CD14-positive monocyte (primary cell): ENCODE data around the gene UCHL5. TPM values are rescaled to one million over a fixed set of nuclear protein-coding genes. Genes with fewer than 3 reads are reported as not detected.
A peak's percentile ranks its signal among the peaks of the same experiment; 100 is the strongest.

Experiments used
- DNase-seq, 3 donors: peaks; one replicate each; pipeline ENCODE4 v3.0.0-alpha.2; 2011 to 2022
- H2AFZ ChIP-seq: 2 replicates; pipeline ENCODE4 v1.6.0; 2012; ENCODE audit warnings: mild to moderate bottlenecking, low read depth, low read length, inconsistent platforms; ENCODE audit not compliant: insufficient read depth, poor library complexity, severe bottlenecking
- H3K27ac ChIP-seq, 2 donors: 1 replicate in 1 of 2; 2 replicates in 1 of 2; pipeline ENCODE4 v1.5.1; 2012 to 2013; ENCODE audit warnings: low read length in 2 of 2, control low read depth in 1 of 2, inconsistent platforms in 1 of 2, low read depth in 1 of 2, mild to moderate bottlenecking in 1 of 2
- H3K27me3 ChIP-seq, 2 donors: one replicate each; pipeline versions ENCODE4 v1.6.0 to v1.6.1; 2011 to 2013; ENCODE audit warnings: low read length in 2 of 2; ENCODE audit not compliant: control insufficient read depth in 2 of 2, insufficient read depth in 2 of 2
- H3K36me3 ChIP-seq, 2 donors: replicated peaks in 1 of 2; 1 replicate in 1 of 2; 2 replicates in 1 of 2; pipeline versions ENCODE4 v1.5.1 to v1.6.1; 2012 to 2013; ENCODE audit warnings: low read length in 2 of 2, control low read depth in 1 of 2, inconsistent platforms in 1 of 2, mild to moderate bottlenecking in 1 of 2; ENCODE audit not compliant: insufficient read depth in 2 of 2, control insufficient read depth in 1 of 2
- H3K4me1 ChIP-seq, 2 donors: 1 replicate in 1 of 2; 2 replicates in 1 of 2; pipeline versions ENCODE4 v1.5.1 to v1.6.1; 2012 to 2013; ENCODE audit warnings: low read length in 2 of 2, control low read depth in 1 of 2, inconsistent platforms in 1 of 2, mild to moderate bottlenecking in 1 of 2, moderate library complexity in 1 of 2; ENCODE audit not compliant: insufficient read depth in 2 of 2, control insufficient read depth in 1 of 2
- H3K4me2 ChIP-seq: replicated peaks from 2 replicates; pipeline ENCODE3; 2012; ENCODE audit warnings: low read length, moderate library complexity, mild to moderate bottlenecking; ENCODE audit not compliant: poor library complexity, severe bottlenecking; ENCODE audit errors: extremely low read depth
- H3K4me3 ChIP-seq, 3 experiments: fragments of 200-600 bp in 1 of 3; sonication (generic) in 1 of 3; replicated peaks in 1 of 3; 1 replicate in 2 of 3; 2 replicates in 1 of 3; pipeline ENCODE4 v1.5.1; 2011 to 2013; ENCODE audit warnings: low read length in 3 of 3, mild to moderate bottlenecking in 3 of 3, control low read depth in 2 of 3, low read depth in 2 of 3, inconsistent platforms in 1 of 3, moderate library complexity in 1 of 3
- H3K79me2 ChIP-seq: 2 replicates; pipeline ENCODE4 v1.6.0; 2012; ENCODE audit warnings: mild to moderate bottlenecking, control low read depth, inconsistent platforms, low read length, moderate library complexity; ENCODE audit not compliant: insufficient read depth
- H3K9ac ChIP-seq: 2 replicates; pipeline ENCODE4 v1.6.0; 2017; ENCODE audit warnings: low read length, mild to moderate bottlenecking; ENCODE audit not compliant: insufficient read depth, poor library complexity, severe bottlenecking
- H3K9me3 ChIP-seq, 2 donors: replicated peaks in 1 of 2; 1 replicate in 1 of 2; 2 replicates in 1 of 2; pipeline versions ENCODE4 v1.5.1 to v1.6.1; 2012 to 2013; ENCODE audit warnings: low read length in 2 of 2, control low read depth in 1 of 2; ENCODE audit not compliant: control insufficient read depth in 1 of 2, insufficient read depth in 1 of 2
- H4K20me1 ChIP-seq: 2 replicates; pipeline ENCODE4 v1.6.0; 2012; ENCODE audit warnings: mild to moderate bottlenecking, low read length, control low read depth, moderate library complexity; ENCODE audit not compliant: insufficient read depth
- H3K27ac Mint-ChIP-seq, 7 donors: one replicate each; pipeline ENCODE4 v1.8.0; 2020; ENCODE audit warnings: mild to moderate bottlenecking in 7 of 7, mixed read lengths in 7 of 7, moderate library complexity in 6 of 7, inconsistent platforms in 2 of 7
- H3K27me3 Mint-ChIP-seq, 3 donors: one replicate each; pipeline ENCODE4 v1.8.0; 2021 to 2022; ENCODE audit warnings: low read depth in 3 of 3, mild to moderate bottlenecking in 3 of 3, mixed read lengths in 3 of 3, moderate library complexity in 3 of 3, inconsistent platforms in 1 of 3
- H3K36me3 Mint-ChIP-seq, 2 donors: one replicate each; pipeline ENCODE4 v1.8.0; 2020; ENCODE audit warnings: mixed read lengths in 2 of 2, inconsistent platforms in 1 of 2, mild to moderate bottlenecking in 1 of 2
- H3K4me1 Mint-ChIP-seq: one replicate; pipeline ENCODE4 v1.8.0; 2020; ENCODE audit warnings: mild to moderate bottlenecking, mixed read lengths
- H3K4me3 Mint-ChIP-seq, 2 donors: one replicate each; pipeline ENCODE4 v1.8.0; 2020; ENCODE audit warnings: mild to moderate bottlenecking in 2 of 2, mixed read lengths in 2 of 2, moderate library complexity in 1 of 2
- H3K9me3 Mint-ChIP-seq, 7 donors: one replicate each; pipeline ENCODE4 v1.8.0; 2020 to 2022; ENCODE audit warnings: mixed read lengths in 7 of 7, mild to moderate bottlenecking in 6 of 7, moderate library complexity in 6 of 7, inconsistent platforms in 2 of 7
- CTCF ChIP-seq: fragments of 200-600 bp; IDR thresholded peaks from one replicate; pipeline ENCODE4 v1.8.0; 2022; ENCODE audit warnings: antibody characterized with exemption, mild to moderate bottlenecking
- WGBS: methylation state at CpG from one replicate; pipeline ENCODE4 v1.1.5; 2013; ENCODE audit warnings: missing lambda C conversion rate; ENCODE audit not compliant: insufficient coverage; 5-methylcytosine and 5-hydroxymethylcytosine counted together
- intact Hi-C, 2 donors: fragments of 100-400 bp; cut with micrococcal nuclease; formaldehyde crosslinking; loops; one replicate each; pipeline versions ENCODE4 v1.15.0 to v1.15.1; 2023
- polyA plus RNA-seq, 3 donors: library from polyadenylated mRNA; depleted of rRNA in 1 of 3; unstranded in 2 of 3; stranded (reverse) in 1 of 3; fragments of 300-500 nt in 2 of 3; fragments of >200 nt in 1 of 3; fragmentation: Illumina TruSeq in 2 of 3; gene quantifications; 1 replicate in 2 of 3; 2 replicates in 1 of 3; pipeline ENCODE4 v1.2.3, GENCODE V29; 2012 to 2021

Gene UCHL5
- polyA plus RNA-seq, 3 donors, result 8.6 to 43.0 (median 29.6) TPM

GRCh38 chr1:192977089-192977706 is 82.0 kb downstream of the UCHL5 start:
- peak overlapping the region in 1 of 7 donors; percentile 69 for H3K27ac Mint-ChIP-seq
- Histone ChIP-seq H3K9me3 (no peaks in the 10 kb centered on the region), H3K27ac (no peak overlapping the region), H4K20me1 (no peaks in the 10 kb centered on the region), H3K27me3 (no peaks in the 10 kb centered on the region), H3K9ac (no peak overlapping the region), H3K36me3 (no peaks in the 10 kb centered on the region), H2AFZ (no peak overlapping the region), H3K4me3 (no peak overlapping the region), H3K4me1 (no peaks in the 10 kb centered on the region), H3K79me2 (no peaks in the 10 kb centered on the region), H3K4me2 (no peak overlapping the region)
- peaks cover 5% of the 10 kb centered on the region for H3K4me1 Mint-ChIP-seq
- no peaks in the 10 kb centered on the region for H3K36me3 Mint-ChIP-seq
- TF ChIP-seq CTCF, result no peak
- no peak for DNase-seq
- peaks cover 0 to 3% (median 2%) of the 10 kb centered on the region in 3 donors for H3K27me3 Mint-ChIP-seq
- H3K4me3 Mint-ChIP-seq, result no peak overlapping the region
- WGBS, result 94% methylated on average over 4 of the region's 8 CpGs
- intact Hi-C loops, result no loop called here
- H3K9me3 Mint-ChIP-seq, result peaks cover 0 to 4% (median 0%) of the 10 kb centered on the region in 7 donors

DNA sequence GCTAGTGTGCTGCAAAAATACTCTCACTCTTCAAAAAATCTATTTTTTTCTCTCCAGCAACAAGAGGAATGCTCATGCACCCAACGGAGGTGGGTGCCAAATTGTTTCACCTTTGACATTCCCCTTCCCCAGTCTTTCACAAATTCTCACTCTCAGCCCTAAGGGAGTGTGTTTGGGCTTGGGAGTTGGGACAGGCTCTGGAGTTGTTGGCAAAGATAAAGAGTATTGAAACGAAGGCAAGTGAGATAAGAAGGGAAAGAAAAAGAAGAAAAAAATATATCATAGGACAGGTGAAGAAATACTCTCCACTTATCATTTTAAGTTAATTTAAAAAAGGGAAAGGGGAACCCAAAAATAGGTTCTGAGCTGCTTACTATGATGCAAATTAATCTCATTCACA is 82.6 kb downstream of the UCHL5 start:
- no peak overlapping the region for H3K27ac ChIP-seq
- no peaks in the 10 kb centered on the region for H3K36me3 Mint-ChIP-seq
- no peak overlapping the region for H3K4me3 Mint-ChIP-seq
- H3K27ac Mint-ChIP-seq, result no peak overlapping the region
- H3K36me3 ChIP-seq, result no peaks in the 10 kb centered on the region
- H3K4me1 Mint-ChIP-seq, result peaks cover 5% of the 10 kb centered on the region
- no peaks in the 10 kb centered on the region for H3K79me2 ChIP-seq
- H3K4me2 ChIP-seq, result no peak overlapping the region
- no peak overlapping the region for H3K9ac ChIP-seq
- H3K9me3 ChIP-seq, result no peaks in the 10 kb centered on the region
- no peak for DNase-seq
- no peak overlapping the region for H3K4me3 ChIP-seq
- no peak overlapping the region for H2AFZ ChIP-seq
- H3K27me3 Mint-ChIP-seq, result peaks cover 0 to 3% (median 2%) of the 10 kb centered on the region in 3 donors
- no peaks in the 10 kb centered on the region for H3K27me3 ChIP-seq
- intact Hi-C loops, result no loop called here
- H3K9me3 Mint-ChIP-seq, result peaks cover 0 to 4% (median 0%) of the 10 kb centered on the region in 7 donors
- no peak for TF ChIP-seq CTCF
- no CpG with 5 or more reads among the region's 2 CpGs for WGBS
- no peaks in the 10 kb centered on the region for H3K4me1 ChIP-seq
- no peaks in the 10 kb centered on the region for H4K20me1 ChIP-seq
